ENCODE data around the gene EPHA4.
A peak's percentile ranks its signal among the peaks of the same experiment; 100 is the strongest.

EPHA4 gene

DNA sequence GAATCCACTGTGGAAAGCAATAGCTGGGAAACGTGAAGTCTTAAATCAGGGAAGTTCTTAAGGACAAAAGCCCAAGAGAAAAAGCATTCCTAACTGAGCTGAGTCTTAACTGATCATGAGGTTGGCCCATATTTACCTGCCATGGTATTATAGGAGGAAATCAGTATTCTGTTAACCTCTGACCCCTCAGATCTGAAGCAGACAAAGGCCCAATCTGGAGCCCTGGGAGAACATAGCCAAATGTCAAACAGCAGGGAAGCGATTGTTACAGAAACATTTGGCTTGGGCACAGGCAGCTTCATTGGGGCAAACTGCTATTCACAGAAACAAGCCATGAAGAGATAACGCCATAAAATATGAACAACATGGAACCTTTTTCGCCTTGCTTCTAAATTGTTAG lies 18.8 kb downstream of the EPHA4 start:
- intact Hi-C loops (cut with DNase I), result no loop called here
- DNase-seq, result no peak

DNA sequence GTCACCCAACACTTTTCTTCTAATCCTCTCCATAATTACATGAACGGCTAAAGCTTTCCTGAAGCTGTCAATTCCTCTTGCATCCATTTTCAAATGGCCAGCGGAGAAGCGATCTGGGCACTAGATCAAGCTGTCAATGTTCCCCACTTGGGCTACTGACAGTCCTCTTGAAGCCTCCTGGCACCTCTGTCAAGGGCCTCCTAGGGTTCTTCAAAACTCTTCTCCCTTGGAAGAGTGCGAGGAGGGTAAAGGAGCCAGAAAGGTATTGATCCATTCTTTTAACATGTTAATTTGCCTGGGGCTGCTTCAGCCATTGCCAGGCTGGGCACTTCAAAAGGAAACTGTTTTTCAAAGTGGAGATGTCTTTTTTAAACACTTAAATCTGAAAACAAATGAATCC lies 19.8 kb downstream of the EPHA4 start:
- DNase-seq, result peak in 1 of 42 donors; percentile 21
- intact Hi-C loops (cut with DNase I), result no loop called here

GRCh38 chr2:221551864-221552263 lies 20.2 kb downstream of the EPHA4 start:
- intact Hi-C loops (cut with DNase I), result no loop called here
- DNase-seq, result no peak

GRCh38 chr2:221549143-221549542 lies 23.0 kb downstream of the EPHA4 start:
- intact Hi-C loops (cut with DNase I), result no loop called here
- no peak for DNase-seq

GRCh38 chr2:221546505-221547225 lies 25.4 kb downstream of the EPHA4 start:
- intact Hi-C loops (cut with DNase I), result no loop called here
- no peak for DNase-seq

DNA sequence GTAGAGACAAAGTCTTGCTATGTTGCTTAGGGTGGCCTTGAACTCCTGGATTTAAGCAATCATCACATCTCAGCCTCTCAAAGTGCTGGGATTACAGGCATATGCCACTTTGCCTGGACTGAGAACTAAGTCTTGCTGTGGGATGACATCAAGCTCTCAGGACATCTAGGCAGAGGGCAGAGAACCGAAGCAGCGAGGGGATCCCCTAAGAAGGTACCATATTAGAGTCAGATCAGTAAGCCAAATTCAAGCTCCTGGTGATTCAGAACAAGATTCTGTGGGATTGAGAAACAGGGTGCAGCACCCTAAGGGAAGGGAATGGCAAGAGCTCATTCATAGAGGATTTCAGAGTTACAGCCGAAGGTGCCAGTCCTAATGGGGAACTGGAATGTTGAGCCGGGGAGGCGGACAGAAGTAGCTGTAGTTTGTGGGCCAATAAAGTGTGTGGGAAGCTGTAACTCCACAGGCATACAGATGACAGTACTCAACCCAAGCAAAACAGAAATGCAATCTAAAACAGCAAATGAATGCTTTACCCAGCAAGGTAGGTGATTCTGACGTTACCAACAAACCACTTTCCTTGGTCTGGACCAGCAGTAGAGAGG lies 30.9 kb downstream of the EPHA4 start:
- intact Hi-C loops (cut with DNase I), result no loop called here
- DNase-seq, result no peak

- intact Hi-C loops (cut with DNase I), result no loop called here
- no peak for DNase-seq
Measured at GRCh38 chr2:221539246-221539645, 32.9 kb downstream of the EPHA4 start.

- DNase-seq, result no peak
- intact Hi-C loops (cut with DNase I), result no loop called here
Measured at GRCh38 chr2:221535824-221536223, 36.3 kb downstream of the EPHA4 start.

DNA sequence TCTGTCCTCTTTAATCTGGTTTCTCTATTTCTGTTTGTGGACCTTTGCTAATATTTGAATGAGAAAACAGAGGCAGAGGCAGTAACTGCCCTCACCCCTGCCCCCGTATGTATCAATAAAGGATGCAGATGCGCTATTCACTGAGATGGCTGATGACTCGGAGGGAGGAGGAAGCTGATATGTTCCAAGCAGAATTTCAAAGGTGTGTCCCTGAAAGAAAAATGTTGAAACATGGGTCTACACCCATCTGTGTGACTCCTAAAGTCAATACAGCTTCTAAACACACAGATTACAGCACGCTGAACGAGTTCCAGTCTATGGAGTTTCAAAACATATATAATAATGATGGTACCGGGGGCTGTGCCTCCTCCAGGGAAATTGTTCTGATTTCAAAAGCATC lies 38.8 kb downstream of the EPHA4 start:
- intact Hi-C loops (cut with DNase I), result no loop called here
- DNase-seq, result no peak

DNA sequence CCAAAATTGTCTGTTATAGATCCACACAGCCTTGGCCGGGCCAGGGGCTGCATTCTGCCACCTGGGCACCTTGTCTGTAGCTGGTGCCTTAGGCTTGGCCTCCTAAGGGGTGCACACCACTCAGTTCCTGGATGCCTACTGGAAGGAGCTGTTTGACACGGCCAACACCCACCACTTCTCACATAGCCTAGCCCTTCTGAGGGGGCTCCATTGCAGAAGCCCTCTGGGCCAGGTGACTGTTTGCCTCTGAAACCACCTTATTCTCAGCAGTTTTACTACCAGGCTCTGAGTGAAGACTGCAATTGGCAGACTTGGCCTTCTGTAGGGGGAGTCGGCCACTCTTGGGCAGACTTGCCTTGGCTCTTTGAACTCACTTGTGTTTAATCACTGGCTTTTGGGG lies 39.5 kb downstream of the EPHA4 start:
- DNase-seq, result no peak

DNA sequence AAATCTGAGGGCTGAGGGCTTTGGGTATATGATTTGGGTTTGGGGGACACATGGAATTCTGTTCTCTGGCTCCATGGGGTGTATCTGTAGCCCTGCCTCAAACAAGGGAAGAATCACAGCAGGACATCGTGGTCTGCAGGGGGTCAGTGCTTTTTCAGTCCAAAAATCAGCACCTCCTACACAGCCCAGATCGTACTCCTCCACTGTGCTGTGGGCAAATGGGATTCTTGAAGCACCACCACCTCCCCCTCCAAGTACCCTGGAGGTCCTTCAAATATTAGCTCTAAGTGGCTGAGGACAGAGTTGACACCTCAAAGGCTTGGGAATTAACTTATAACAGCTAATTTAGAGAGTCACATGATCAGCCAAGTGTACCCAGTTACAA lies 41.5 kb downstream of the EPHA4 start:
- intact Hi-C loops (cut with DNase I), result no loop called here
- DNase-seq, result no peak

More for the DNA sequence above, 39.5 kb downstream of the EPHA4 start:
- intact Hi-C loops (cut with DNase I), result no loop called here

- no peak for DNase-seq
- intact Hi-C loops (cut with DNase I), result no loop called here
Measured at GRCh38 chr2:221529943-221530652, 42.0 kb downstream of the EPHA4 start.

- DNase-seq, result no peak
- intact Hi-C loops (cut with DNase I), result no loop called here
Measured at GRCh38 chr2:221529177-221529942, 42.7 kb downstream of the EPHA4 start.

DNA sequence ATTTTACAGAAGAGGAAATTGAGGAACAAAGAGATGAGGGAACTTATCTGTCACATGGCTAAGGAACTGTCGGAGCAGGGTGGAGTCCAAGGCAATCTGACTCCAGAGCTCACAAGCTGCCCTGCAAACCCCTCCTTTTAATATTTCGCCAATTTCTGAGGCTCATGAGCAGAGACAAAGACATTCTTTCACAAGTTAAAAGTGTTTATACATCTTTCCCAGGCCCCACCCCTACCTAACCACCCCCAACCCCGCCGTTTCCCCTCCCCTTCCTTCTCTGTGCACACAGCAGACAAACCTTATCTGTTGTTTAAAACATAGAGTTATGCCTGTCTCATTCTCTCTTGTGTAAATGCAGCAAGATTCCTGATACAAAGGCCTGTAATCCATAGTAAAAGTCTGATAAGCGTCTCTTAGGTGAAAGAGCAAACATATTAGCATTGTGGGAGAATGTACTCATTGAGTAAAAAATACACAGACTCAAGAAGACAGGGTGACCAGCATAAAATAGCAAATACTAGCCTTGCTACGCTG lies 44.3 kb downstream of the EPHA4 start:
- intact Hi-C loops (cut with DNase I), result no loop called here
- DNase-seq, result no peak

DNA sequence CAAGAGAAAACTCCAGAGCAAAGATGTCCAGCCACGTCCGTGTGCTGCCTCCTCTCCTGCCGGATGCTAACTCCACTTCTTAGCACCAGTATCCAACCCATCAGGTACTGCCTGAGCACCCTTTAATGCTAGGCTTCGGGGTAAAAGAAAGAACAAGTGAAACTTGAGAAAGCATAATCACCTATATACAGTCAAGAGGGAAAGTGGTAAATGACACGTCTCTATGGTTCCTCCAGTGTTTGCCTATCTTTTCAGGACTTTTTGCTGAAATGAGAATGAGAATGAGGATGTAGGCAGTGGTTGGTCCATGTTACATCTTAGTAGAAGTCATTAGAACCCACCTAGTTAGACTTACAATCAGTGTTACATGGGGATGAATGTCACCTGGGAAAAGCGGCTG lies 47.9 kb downstream of the EPHA4 start:
- no peak for DNase-seq
- intact Hi-C loops (cut with DNase I), result no loop called here

GRCh38 chr2:221521233-221521845 lies 50.8 kb downstream of the EPHA4 start:
- DNase-seq, result no peak
- intact Hi-C loops (cut with DNase I), result no loop called here

- DNase-seq, result peak in 4 of 42 donors; percentile 18 to 61 (median 38)
- intact Hi-C loops (cut with DNase I), result no loop called here
Measured at GRCh38 chr2:221518935-221519625, 53.0 kb downstream of the EPHA4 start.

DNA sequence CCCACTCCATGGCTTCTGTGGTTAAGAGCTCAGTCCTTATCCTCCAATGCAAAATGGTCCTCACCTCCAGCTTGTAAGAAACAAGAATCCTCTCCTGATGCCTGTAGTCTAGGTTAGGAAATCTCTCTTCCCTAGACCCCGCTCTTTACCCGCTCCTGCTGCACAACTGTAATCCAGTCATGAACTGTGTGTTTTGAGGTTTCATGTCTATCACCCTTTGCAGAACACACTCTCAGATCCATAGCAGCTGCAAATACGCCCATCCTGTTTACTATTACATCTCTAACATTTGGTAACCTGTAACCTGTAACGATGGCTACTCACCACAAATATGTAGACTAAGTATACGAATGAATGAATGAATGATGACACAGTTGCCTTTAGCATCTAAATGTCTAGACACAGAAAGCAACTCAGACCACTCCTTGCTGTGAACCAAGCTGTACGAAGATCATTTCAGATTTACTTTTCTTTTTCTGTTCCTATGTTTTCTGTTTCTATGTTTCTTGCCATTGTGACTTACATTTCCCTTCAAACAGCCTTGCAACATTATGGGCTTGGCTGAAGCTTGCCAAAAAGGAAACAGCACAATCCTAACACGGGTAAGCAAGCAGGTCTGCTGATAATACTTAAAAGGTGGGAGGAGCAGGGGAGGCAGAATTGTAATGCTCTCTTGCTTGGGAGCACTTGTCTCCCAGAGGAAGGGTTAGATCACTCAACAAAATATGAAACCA lies 53.7 kb downstream of the EPHA4 start:
- peak in 1 of 42 donors; percentile 28 for DNase-seq
- intact Hi-C loops (cut with DNase I), result no loop called here
